Endothelial cell (in vitro differentiated cells): ENCODE measurements around the gene SEMA3D. TPM values are rescaled to one million over a fixed set of nuclear protein-coding genes. Genes with fewer than 3 reads are reported as not detected.

Source experiments
- DNase-seq: peaks from one replicate; pipeline ENCODE4 v3.0.0; 2021; ENCODE audit warnings: low spot score
- H3K27ac Mint-ChIP-seq: one replicate; pipeline ENCODE4 v1.8.0; 2021; ENCODE audit warnings: mixed read lengths, inconsistent platforms; ENCODE audit not compliant: unreplicated experiment
- H3K27me3 Mint-ChIP-seq: one replicate; pipeline ENCODE4 v1.8.0; 2021; ENCODE audit warnings: mild to moderate bottlenecking, moderate library complexity, mixed read lengths, inconsistent platforms; ENCODE audit not compliant: unreplicated experiment
- H3K36me3 Mint-ChIP-seq: one replicate; pipeline ENCODE4 v1.8.0; 2021; ENCODE audit warnings: mild to moderate bottlenecking, low read depth, mixed read lengths, inconsistent platforms; ENCODE audit not compliant: unreplicated experiment
- H3K4me1 Mint-ChIP-seq: one replicate; pipeline ENCODE4 v1.8.0; 2021; ENCODE audit warnings: mild to moderate bottlenecking, mixed read lengths, inconsistent platforms; ENCODE audit not compliant: unreplicated experiment
- H3K4me3 Mint-ChIP-seq: one replicate; pipeline ENCODE4 v1.8.0; 2021; ENCODE audit warnings: mild to moderate bottlenecking, mixed read lengths, inconsistent platforms; ENCODE audit not compliant: unreplicated experiment
- H3K9me3 Mint-ChIP-seq: one replicate; pipeline ENCODE4 v1.8.0; 2021; ENCODE audit warnings: mixed read lengths, inconsistent platforms; ENCODE audit not compliant: unreplicated experiment
- total RNA-seq: library from RNA; stranded (reverse); fragmentation: NEBNext Ultra II Directional; extraction: Animal tissue kit (Norgen Biotek cat#: 25700); gene quantifications from one replicate; pipeline ENCODE4 v1.2.1, GENCODE V29; 2021; ENCODE audit not compliant: unreplicated experiment
- TF ChIP-seq, protein P1 (sequence below): fragments of 200-600 bp; sonication (generic); IDR thresholded peaks from one replicate; pipeline ENCODE4 v1.5.0; 2021; ENCODE audit warnings: antibody characterized with exemption; ENCODE audit not compliant: unreplicated experiment

Gene SEMA3D
- total RNA-seq, 1 donor from 2014 or later = 1.8 TPM

DNA sequence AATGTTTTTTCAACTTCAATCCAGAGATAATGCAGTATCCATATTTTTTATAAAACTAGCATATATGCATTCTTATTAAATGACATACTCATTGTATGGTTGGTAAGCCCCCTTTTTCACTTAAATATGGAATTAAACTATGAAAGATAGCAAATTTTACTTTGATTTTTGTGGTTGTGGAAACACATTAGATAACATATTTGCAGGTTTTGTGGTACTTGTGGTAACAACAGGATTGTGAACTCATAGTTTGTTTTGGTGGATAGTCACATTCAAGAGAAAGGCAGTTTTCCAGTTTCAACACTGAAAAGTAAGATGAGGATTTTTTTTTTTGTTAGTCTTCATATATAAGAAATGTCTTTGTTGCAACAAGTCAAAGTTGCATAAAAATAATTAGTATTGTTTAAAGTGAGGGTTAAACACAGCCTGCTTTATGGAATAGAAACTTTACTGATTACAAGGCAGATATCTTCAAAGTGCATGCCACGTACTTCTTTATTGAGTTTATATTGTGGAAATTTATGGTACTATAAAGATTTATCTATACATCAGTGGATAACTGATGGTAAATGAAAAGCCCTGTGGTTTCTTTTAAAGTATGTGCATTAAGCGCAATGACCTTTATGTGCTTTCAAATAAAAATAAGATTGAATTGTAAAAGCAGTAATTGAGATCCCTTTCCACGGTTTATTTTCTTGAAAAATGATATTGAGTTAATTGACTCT is 39.7 kb upstream of the SEMA3D start:
- peaks cover 3% of the 10 kb centered on the region for H3K4me1 Mint-ChIP-seq
- no peaks in the 10 kb centered on the region for H3K27me3 Mint-ChIP-seq
- DNase-seq = no peak
- no peaks in the 10 kb centered on the region for H3K36me3 Mint-ChIP-seq
- no peak overlapping the region for H3K27ac Mint-ChIP-seq
- H3K4me3 Mint-ChIP-seq = no peak overlapping the region
- H3K9me3 Mint-ChIP-seq = no peaks in the 10 kb centered on the region
- TF ChIP-seq, protein P1, sequence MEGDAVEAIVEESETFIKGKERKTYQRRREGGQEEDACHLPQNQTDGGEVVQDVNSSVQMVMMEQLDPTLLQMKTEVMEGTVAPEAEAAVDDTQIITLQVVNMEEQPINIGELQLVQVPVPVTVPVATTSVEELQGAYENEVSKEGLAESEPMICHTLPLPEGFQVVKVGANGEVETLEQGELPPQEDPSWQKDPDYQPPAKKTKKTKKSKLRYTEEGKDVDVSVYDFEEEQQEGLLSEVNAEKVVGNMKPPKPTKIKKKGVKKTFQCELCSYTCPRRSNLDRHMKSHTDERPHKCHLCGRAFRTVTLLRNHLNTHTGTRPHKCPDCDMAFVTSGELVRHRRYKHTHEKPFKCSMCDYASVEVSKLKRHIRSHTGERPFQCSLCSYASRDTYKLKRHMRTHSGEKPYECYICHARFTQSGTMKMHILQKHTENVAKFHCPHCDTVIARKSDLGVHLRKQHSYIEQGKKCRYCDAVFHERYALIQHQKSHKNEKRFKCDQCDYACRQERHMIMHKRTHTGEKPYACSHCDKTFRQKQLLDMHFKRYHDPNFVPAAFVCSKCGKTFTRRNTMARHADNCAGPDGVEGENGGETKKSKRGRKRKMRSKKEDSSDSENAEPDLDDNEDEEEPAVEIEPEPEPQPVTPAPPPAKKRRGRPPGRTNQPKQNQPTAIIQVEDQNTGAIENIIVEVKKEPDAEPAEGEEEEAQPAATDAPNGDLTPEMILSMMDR = no peak

DNA sequence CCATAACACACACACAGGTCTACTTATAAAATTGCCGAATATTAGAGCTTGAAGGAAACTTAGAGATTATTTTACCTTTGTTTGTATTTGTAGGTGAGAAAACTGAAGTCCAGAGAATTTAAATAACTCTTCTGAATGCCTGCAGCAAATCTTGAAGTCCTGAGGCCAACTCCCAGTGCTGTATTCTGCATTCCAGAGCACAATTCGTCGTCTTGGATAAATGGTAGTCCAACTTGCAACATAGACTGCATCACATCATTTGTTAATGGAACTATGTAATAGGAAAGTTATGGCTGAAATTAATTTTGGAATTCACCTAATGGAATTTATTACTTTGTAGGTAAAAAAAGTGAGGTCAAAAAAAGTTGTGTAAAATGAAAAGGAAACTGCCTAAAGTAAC is 37.3 kb upstream of the SEMA3D start:
- no peak overlapping the region for H3K4me3 Mint-ChIP-seq
- H3K4me1 Mint-ChIP-seq = peaks cover 3% of the 10 kb centered on the region
- H3K27me3 Mint-ChIP-seq = no peaks in the 10 kb centered on the region
- H3K9me3 Mint-ChIP-seq = no peaks in the 10 kb centered on the region
- DNase-seq = no peak
- H3K36me3 Mint-ChIP-seq = no peaks in the 10 kb centered on the region
- no peak overlapping the region for H3K27ac Mint-ChIP-seq
- TF ChIP-seq, protein P1 = no peak

DNA sequence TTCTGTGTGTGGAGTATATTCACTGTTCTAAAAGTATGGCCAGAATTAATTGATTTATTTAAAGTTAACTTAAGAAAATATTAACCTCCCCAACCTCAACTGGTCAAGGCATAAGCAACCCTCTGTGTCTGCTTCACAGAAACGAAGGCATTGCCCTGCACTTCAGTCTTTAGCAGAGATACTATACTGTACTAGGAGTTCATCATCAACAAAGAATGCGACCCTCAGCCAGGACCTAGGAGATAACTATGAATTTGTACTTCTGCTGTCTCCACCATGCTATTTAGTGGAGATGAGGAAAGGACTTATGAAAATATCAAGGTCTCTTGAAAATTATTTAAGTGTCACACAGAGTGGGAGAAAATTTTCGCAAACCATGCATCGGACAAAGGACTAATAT is 35.7 kb upstream of the SEMA3D start:
- H3K9me3 Mint-ChIP-seq = no peaks in the 10 kb centered on the region
- H3K4me1 Mint-ChIP-seq = peaks cover 3% of the 10 kb centered on the region
- no peaks in the 10 kb centered on the region for H3K36me3 Mint-ChIP-seq
- H3K27ac Mint-ChIP-seq = no peak overlapping the region
- TF ChIP-seq, protein P1 = no peak
- no peaks in the 10 kb centered on the region for H3K27me3 Mint-ChIP-seq
- no peak overlapping the region for H3K4me3 Mint-ChIP-seq
- no peak for DNase-seq

DNA sequence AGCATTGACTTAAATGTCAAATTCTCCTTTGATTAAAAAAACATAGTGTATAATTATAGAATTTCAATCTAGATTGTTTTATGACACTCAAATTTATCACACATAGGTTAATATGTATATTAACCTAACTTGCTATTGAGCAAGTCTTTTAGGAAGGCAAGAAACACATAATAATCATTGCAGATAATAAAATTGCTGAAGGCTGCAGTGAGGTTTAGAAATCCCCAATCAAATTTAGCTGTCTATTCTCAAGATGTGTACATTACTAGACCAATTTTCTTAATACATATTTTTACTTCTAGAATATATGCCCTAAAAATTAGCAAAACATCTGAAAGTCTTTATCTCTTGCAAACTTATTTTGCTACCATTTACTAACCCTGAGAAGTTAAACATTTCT is 34.9 kb upstream of the SEMA3D start:
- TF ChIP-seq, protein P1 = no peak
- Mint-ChIP-seq H3K4me1 (peaks cover 3% of the 10 kb centered on the region), H3K27ac (no peak overlapping the region), H3K36me3 (no peaks in the 10 kb centered on the region), H3K9me3 (no peaks in the 10 kb centered on the region), H3K27me3 (no peaks in the 10 kb centered on the region), H3K4me3 (no peak overlapping the region)
- DNase-seq = no peak

DNA sequence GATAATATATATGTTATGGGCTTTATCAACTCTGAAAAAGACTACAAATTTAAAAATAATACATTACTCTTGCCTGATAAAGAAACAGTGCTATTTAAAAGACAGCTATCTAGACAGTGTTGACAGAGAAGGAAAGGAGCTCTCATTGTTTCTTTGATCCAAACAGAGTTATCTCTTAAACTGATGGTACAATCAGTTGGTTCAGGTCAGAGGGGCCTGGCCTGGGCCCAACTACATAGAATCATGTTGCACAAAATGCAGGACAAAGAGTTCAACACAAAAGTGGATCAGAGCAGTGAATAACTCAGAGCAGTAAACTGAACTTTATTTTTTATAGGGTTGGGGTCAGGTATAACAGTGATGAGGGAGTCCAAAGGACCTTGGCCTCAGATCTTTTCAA is 33.8 kb upstream of the SEMA3D start:
- Mint-ChIP-seq H3K4me1 (peaks cover 3% of the 10 kb centered on the region), H3K4me3 (no peak overlapping the region), H3K9me3 (no peaks in the 10 kb centered on the region), H3K27me3 (no peaks in the 10 kb centered on the region), H3K27ac (no peak overlapping the region), H3K36me3 (no peaks in the 10 kb centered on the region)
- TF ChIP-seq, protein P1 = no peak
- no peak for DNase-seq
